Keratinocyte (primary cell): Measurements from ENCODE around the gene CUL4A.

Source experiments
- EZH2 ChIP-seq: IDR thresholded peaks from one replicate; pipeline ENCODE4 v1.6.1; 2012; ENCODE audit warnings: inconsistent platforms, mild to moderate bottlenecking, low read length, moderate library complexity
- TF ChIP-seq, protein P1 (sequence below), 3 experiments: IDR thresholded peaks in 1 of 3; conservative IDR thresholded peaks in 1 of 3; optimal IDR thresholded peaks in 1 of 3; 2 replicates in 2 of 3; 3 replicates in 1 of 3; pipeline versions ENCODE3 to v1.5.1; 2011; ENCODE audit warnings: low read length in 3 of 3, mild to moderate bottlenecking in 3 of 3, moderate library complexity in 2 of 3, control low read depth in 1 of 3, inconsistent platforms in 1 of 3; ENCODE audit not compliant: insufficient read depth in 2 of 3; ENCODE audit errors: extremely low read depth in 1 of 3

GRCh38 chr13:113207460-113207859 is 2.0 kb upstream of the CUL4A start:
- TF ChIP-seq, protein P1, sequence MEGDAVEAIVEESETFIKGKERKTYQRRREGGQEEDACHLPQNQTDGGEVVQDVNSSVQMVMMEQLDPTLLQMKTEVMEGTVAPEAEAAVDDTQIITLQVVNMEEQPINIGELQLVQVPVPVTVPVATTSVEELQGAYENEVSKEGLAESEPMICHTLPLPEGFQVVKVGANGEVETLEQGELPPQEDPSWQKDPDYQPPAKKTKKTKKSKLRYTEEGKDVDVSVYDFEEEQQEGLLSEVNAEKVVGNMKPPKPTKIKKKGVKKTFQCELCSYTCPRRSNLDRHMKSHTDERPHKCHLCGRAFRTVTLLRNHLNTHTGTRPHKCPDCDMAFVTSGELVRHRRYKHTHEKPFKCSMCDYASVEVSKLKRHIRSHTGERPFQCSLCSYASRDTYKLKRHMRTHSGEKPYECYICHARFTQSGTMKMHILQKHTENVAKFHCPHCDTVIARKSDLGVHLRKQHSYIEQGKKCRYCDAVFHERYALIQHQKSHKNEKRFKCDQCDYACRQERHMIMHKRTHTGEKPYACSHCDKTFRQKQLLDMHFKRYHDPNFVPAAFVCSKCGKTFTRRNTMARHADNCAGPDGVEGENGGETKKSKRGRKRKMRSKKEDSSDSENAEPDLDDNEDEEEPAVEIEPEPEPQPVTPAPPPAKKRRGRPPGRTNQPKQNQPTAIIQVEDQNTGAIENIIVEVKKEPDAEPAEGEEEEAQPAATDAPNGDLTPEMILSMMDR (optimal IDR thresholded peaks at IDR 0.05 in 1 of 3, IDR thresholded peaks at IDR 0.05 in 1 of 3, conservative IDR thresholded peaks at IDR 0.05 in 1 of 3; ENCODE audit: extremely low read depth in 1 of 3, insufficient read depth in 2 of 3, low read length in 3 of 3) = no peak
- no peak for TF ChIP-seq EZH2
